Epithelial cell of proximal tubule (primary cell): ENCODE results near the gene CCDC187. TPM values are rescaled to one million over a fixed set of nuclear protein-coding genes. Genes with fewer than 3 reads are reported as not detected.

Experiments
- DNase-seq: peaks from one replicate; pipeline ENCODE4 v3.0.0-alpha.2; 2011; ENCODE audit warnings: low read depth
- H3K4me3 ChIP-seq: 2 replicates; pipeline ENCODE4 v1.5.1; 2011; ENCODE audit warnings: low read depth, mild to moderate bottlenecking, low read length
- CTCF ChIP-seq: conservative IDR thresholded peaks from 2 replicates; pipeline ENCODE4 v1.5.1; 2012; ENCODE audit warnings: low read depth, mild to moderate bottlenecking, low read length
- total RNA-seq: library from RNA; depleted of rRNA; stranded (reverse); fragments of >200 nt; gene quantifications from 2 replicates; pipeline ENCODE4 v1.2.3, GENCODE V29; 2015

Gene CCDC187
- total RNA-seq, 1 donor from 2014 or later: 0.75 TPM

- H3K4me3 ChIP-seq: no peak overlapping the region
- no peak for DNase-seq
- no peak for TF ChIP-seq CTCF
These were observed 7.4 kb upstream of the CCDC187 start for GRCh38 chr9:136311051-136312008.

GRCh38 chr9:136310273-136311030, 6.6 kb upstream of the CCDC187 start:
- no peak overlapping the region for H3K4me3 ChIP-seq
- DNase-seq: no peak
- TF ChIP-seq CTCF: no peak

GRCh38 chr9:136309806-136310220, 5.9 kb upstream of the CCDC187 start:
- DNase-seq: no peak
- no peak overlapping the region for H3K4me3 ChIP-seq
- no peak for TF ChIP-seq CTCF

- no peak overlapping the region for H3K4me3 ChIP-seq
- TF ChIP-seq CTCF: no peak
- no peak for DNase-seq
These were observed 5.4 kb upstream of the CCDC187 start for GRCh38 chr9:136309101-136309801.

- H3K4me3 ChIP-seq: no peak overlapping the region
- no peak for TF ChIP-seq CTCF
- no peak for DNase-seq
These were observed 4.8 kb upstream of the CCDC187 start for GRCh38 chr9:136308702-136309053.

GRCh38 chr9:136308006-136308701, 4.3 kb upstream of the CCDC187 start:
- H3K4me3 ChIP-seq: no peak overlapping the region
- DNase-seq: no peak
- TF ChIP-seq CTCF: no peak
